ENCODE results near the gene TMEM187.

Gene TMEM187

GRCh38 chrX:154018518-154019060, 46.0 kb downstream of the TMEM187 start:
- Histone ChIP-seq H3K4me3 (peak overlapping the region; percentile 80), H3K27ac (peak overlapping the region; percentile 61 to 86)
- DNase-seq (ENCODE audit: low spot score) = no peak
- TF ChIP-seq CTCF (IDR thresholded peaks at IDR 0.05) = no peak

- Histone ChIP-seq H3K4me3 (peak overlapping the region; percentile 80), H3K27ac (peak overlapping the region; percentile 61 to 86)
- no peak for TF ChIP-seq CTCF (IDR thresholded peaks at IDR 0.05)
- no peak for DNase-seq (ENCODE audit: low spot score)
Measured at GRCh38 chrX:154019061-154019621, 46.6 kb downstream of the TMEM187 start.

GRCh38 chrX:154019633-154020528, 47.3 kb downstream of the TMEM187 start, which contains the start of gene IRAK1:
IRAK1 (minus strand) TSS chrX:154019902; CDS start chrX:154019812, 90 bp downstream.
- peak within 1 kb of the TSS; percentile 80 for H3K4me3 ChIP-seq
- no peak for TF ChIP-seq CTCF (IDR thresholded peaks at IDR 0.05)
- DNase-seq (ENCODE audit: low spot score) = no peak
- peak within 1 kb of the TSS; percentile 83 to 86 for H3K27ac ChIP-seq

GRCh38 chrX:154020536-154021115, 48.1 kb downstream of the TMEM187 start:
- H3K4me3 ChIP-seq = peak overlapping the region; percentile 80
- DNase-seq (ENCODE audit: low spot score) = no peak
- peak overlapping the region; percentile 83 to 86 for H3K27ac ChIP-seq
- no peak for TF ChIP-seq CTCF (IDR thresholded peaks at IDR 0.05)

GRCh38 chrX:154021131-154021611, 48.6 kb downstream of the TMEM187 start:
- no peak overlapping the region for H3K4me3 ChIP-seq
- no peak for DNase-seq (ENCODE audit: low spot score)
- TF ChIP-seq CTCF (IDR thresholded peaks at IDR 0.05) = no peak
- H3K27ac ChIP-seq = peak overlapping the region in 1 of 2 donors; percentile 86

- DNase-seq (ENCODE audit: low spot score) = no peak
- no peak overlapping the region for H3K27ac ChIP-seq
- TF ChIP-seq CTCF (IDR thresholded peaks at IDR 0.05) = no peak
- no peak overlapping the region for H3K4me3 ChIP-seq
Measured at GRCh38 chrX:154022108-154022507, 49.6 kb downstream of the TMEM187 start.
